ENCODE measurements around the gene GSTA3.

The GSTA3 gene

DNA sequence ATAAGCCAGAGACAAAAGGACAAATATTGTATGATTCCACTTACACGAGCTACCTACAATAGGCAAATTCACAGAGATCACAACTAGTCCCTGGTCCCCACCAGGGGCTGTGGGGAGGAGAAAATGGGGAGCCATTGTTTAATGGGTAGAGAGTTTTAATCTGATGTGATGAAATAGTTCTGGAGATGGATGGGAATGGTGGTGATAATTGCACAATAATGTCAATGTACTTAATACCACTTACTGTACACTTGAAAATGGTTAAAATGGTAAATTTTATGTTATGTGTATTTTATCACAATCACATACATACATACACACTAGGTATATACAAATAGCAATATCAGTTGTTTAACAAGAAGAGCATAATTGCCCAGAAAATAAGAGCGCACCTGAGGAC lies 24.3 kb upstream of the GSTA3 start:
- no peak overlapping the region for H3K4me2 ChIP-seq (ENCODE audit: low read length, poor library complexity, severe bottlenecking)
- H2BK120ac ChIP-seq (ENCODE audit: low read depth, low read length), result no peak overlapping the region
- DNase-seq, result no peak
- WGBS, result 100% methylated on average over 1 of the region's 2 CpGs
- H3K27ac ChIP-seq (ENCODE audit: low read length, poor library complexity, severe bottlenecking), result no peak overlapping the region
- no peaks in the 10 kb centered on the region for H3K4me1 ChIP-seq (ENCODE audit: control insufficient read depth, insufficient read depth, low read depth, low read length)
- H2BK15ac ChIP-seq (ENCODE audit: low read depth, poor library complexity, severe bottlenecking), result no peak overlapping the region
- no peak overlapping the region for H3K9ac ChIP-seq (ENCODE audit: low read length)
- no peak overlapping the region for H2AFZ ChIP-seq (ENCODE audit: low read depth, low read length)
- no peak overlapping the region for H2AK5ac ChIP-seq (ENCODE audit: low read length, severe bottlenecking)
- H3K36me3 ChIP-seq (ENCODE audit: control insufficient read depth in 1 of 2, insufficient read depth in 2 of 2, low read depth in 1 of 2, low read length in 2 of 2), result no peaks in the 10 kb centered on the region
- no peak overlapping the region for H3K18ac ChIP-seq (ENCODE audit: low read depth in 1 of 2, low read length in 2 of 2)
- H4K91ac ChIP-seq (ENCODE audit: low read length), result no peak overlapping the region
- no peaks in the 10 kb centered on the region for H3K9me3 ChIP-seq (ENCODE audit: control insufficient read depth, low read length)
- H3K23ac ChIP-seq (ENCODE audit: low read length in 2 of 2), result no peak overlapping the region
- H3K4ac ChIP-seq (ENCODE audit: low read depth in 1 of 2, low read length in 2 of 2), result no peak overlapping the region
- no peak overlapping the region for H2BK5ac ChIP-seq (ENCODE audit: low read depth, low read length, poor library complexity, severe bottlenecking)
- H3K4me3 ChIP-seq (ENCODE audit: insufficient read depth in 1 of 2, low read depth in 1 of 2, low read length in 2 of 2), result no peak overlapping the region
- no peak overlapping the region for H3K14ac ChIP-seq (ENCODE audit: low read length in 2 of 2)
- H3K27me3 ChIP-seq (ENCODE audit: control insufficient read depth in 1 of 2, insufficient read depth in 1 of 2, low read length in 2 of 2), result no peaks in the 10 kb centered on the region
- H2BK12ac ChIP-seq (ENCODE audit: low read length in 2 of 2), result no peak overlapping the region
- no peaks in the 10 kb centered on the region for H3K79me1 ChIP-seq (replicated peaks; ENCODE audit: low read length, poor library complexity, severe bottlenecking)
- no peak overlapping the region for H4K8ac ChIP-seq (ENCODE audit: low read length)

GRCh38 chr6:52931351-52931750 lies 21.9 kb upstream of the GSTA3 start:
- no peak for DNase-seq
- Histone ChIP-seq H3K18ac (ENCODE audit: low read depth in 1 of 2, low read length in 2 of 2) (no peak overlapping the region), H3K4me3 (ENCODE audit: insufficient read depth in 1 of 2, low read depth in 1 of 2, low read length in 2 of 2) (no peak overlapping the region)

DNA sequence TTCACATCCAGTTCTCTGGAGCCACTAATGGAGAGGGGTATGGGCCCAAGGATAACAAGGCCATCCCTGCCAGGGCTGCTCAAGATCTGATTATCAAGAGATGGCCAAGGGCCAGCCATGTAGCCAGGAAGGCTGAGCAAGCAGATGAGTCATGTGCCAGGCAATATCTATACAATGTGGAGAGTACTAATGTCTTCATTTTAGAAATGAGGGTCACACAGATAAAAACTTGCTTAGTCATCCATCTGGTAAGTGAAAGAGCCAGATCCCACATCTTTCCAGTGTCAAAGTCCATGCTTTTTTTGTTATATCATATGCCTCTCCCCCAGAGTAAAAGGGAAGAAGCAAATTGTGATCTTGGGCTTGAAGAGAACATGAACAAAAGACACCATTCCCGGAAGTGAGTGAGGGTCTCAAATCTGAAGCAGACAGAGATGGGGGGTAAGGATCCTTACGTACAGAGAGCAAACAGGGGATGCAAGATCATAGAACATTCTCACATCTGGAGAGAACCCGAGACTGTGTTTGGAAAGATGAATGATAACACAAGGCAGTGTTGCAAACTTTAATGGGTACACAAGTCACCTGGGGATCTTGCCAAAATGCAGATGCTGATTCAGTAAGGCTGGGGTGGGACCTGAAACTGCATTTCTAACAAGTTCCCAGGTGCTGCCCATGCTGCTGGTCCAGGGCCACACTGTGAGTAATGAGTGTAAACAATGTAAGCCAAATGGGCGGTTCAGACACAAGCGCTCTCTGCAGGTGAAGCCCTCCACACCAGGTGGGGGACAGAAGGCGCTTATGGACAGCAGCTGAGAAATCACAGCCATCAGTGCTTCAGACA lies 20.0 kb upstream of the GSTA3 start:
- H4K8ac ChIP-seq (ENCODE audit: low read length), result peak overlapping the region; percentile 78
- H2AFZ ChIP-seq (ENCODE audit: low read depth, low read length), result no peak overlapping the region
- peak overlapping the region; percentile 71 to 85 for H3K18ac ChIP-seq (ENCODE audit: low read depth in 1 of 2, low read length in 2 of 2)
- no peak overlapping the region for H3K27ac ChIP-seq (ENCODE audit: low read length, poor library complexity, severe bottlenecking)
- no peaks in the 10 kb centered on the region for H3K4me1 ChIP-seq (ENCODE audit: control insufficient read depth, insufficient read depth, low read depth, low read length)
- H4K91ac ChIP-seq (ENCODE audit: low read length), result no peak overlapping the region
- peak overlapping the region in 1 of 2 experiments; percentile 44 for H3K4me3 ChIP-seq (ENCODE audit: insufficient read depth in 1 of 2, low read depth in 1 of 2, low read length in 2 of 2)
- no peaks in the 10 kb centered on the region for H3K9me3 ChIP-seq (ENCODE audit: control insufficient read depth, low read length)
- no peak overlapping the region for H2BK15ac ChIP-seq (ENCODE audit: low read depth, poor library complexity, severe bottlenecking)
- no peak overlapping the region for H2BK5ac ChIP-seq (ENCODE audit: low read depth, low read length, poor library complexity, severe bottlenecking)
- peak overlapping the region in 1 of 2 experiments; percentile 62 for H3K14ac ChIP-seq (ENCODE audit: low read length in 2 of 2)
- WGBS, result 89% methylated on average over 6 of the region's 6 CpGs
- no peaks in the 10 kb centered on the region for H3K36me3 ChIP-seq (ENCODE audit: control insufficient read depth in 1 of 2, insufficient read depth in 2 of 2, low read depth in 1 of 2, low read length in 2 of 2)
- H3K79me1 ChIP-seq (replicated peaks; ENCODE audit: low read length, poor library complexity, severe bottlenecking), result no peaks in the 10 kb centered on the region
- H2BK12ac ChIP-seq (ENCODE audit: low read length in 2 of 2), result peak overlapping the region; percentile 87 to 96
- peak overlapping the region; percentile 46 for H3K9ac ChIP-seq (ENCODE audit: low read length)
- H3K23ac ChIP-seq (ENCODE audit: low read length in 2 of 2), result no peak overlapping the region
- no peak overlapping the region for H2BK120ac ChIP-seq (ENCODE audit: low read depth, low read length)
- peak; percentile 81 for DNase-seq
- H3K4me2 ChIP-seq (ENCODE audit: low read length, poor library complexity, severe bottlenecking), result no peak overlapping the region
- H3K4ac ChIP-seq (ENCODE audit: low read depth in 1 of 2, low read length in 2 of 2), result peak overlapping the region; percentile 9 to 86
- H2AK5ac ChIP-seq (ENCODE audit: low read length, severe bottlenecking), result peak overlapping the region; percentile 43
- no peaks in the 10 kb centered on the region for H3K27me3 ChIP-seq (ENCODE audit: control insufficient read depth in 1 of 2, insufficient read depth in 1 of 2, low read length in 2 of 2)

More at GRCh38 chr6:52931351-52931750, 21.9 kb upstream of the GSTA3 start:
- Histone ChIP-seq H3K4ac (ENCODE audit: low read depth in 1 of 2, low read length in 2 of 2) (no peak overlapping the region), H2BK12ac (ENCODE audit: low read length in 2 of 2) (no peak overlapping the region), H3K9ac (ENCODE audit: low read length) (no peak overlapping the region), H3K36me3 (ENCODE audit: control insufficient read depth in 1 of 2, insufficient read depth in 2 of 2, low read depth in 1 of 2, low read length in 2 of 2) (no peaks in the 10 kb centered on the region), H2AFZ (ENCODE audit: low read depth, low read length) (no peak overlapping the region), H3K23ac (ENCODE audit: low read length in 2 of 2) (no peak overlapping the region), H3K4me2 (ENCODE audit: low read length, poor library complexity, severe bottlenecking) (no peak overlapping the region), H2BK5ac (ENCODE audit: low read depth, low read length, poor library complexity, severe bottlenecking) (no peak overlapping the region), H4K8ac (ENCODE audit: low read length) (no peak overlapping the region), H3K27ac (ENCODE audit: low read length, poor library complexity, severe bottlenecking) (no peak overlapping the region), H2BK15ac (ENCODE audit: low read depth, poor library complexity, severe bottlenecking) (no peak overlapping the region), H2AK5ac (ENCODE audit: low read length, severe bottlenecking) (no peak overlapping the region), H3K79me1 (replicated peaks; ENCODE audit: low read length, poor library complexity, severe bottlenecking) (no peaks in the 10 kb centered on the region), H3K4me1 (ENCODE audit: control insufficient read depth, insufficient read depth, low read depth, low read length) (no peaks in the 10 kb centered on the region), H2BK120ac (ENCODE audit: low read depth, low read length) (no peak overlapping the region), H3K27me3 (ENCODE audit: control insufficient read depth in 1 of 2, insufficient read depth in 1 of 2, low read length in 2 of 2) (no peaks in the 10 kb centered on the region), H3K14ac (ENCODE audit: low read length in 2 of 2) (no peak overlapping the region), H4K91ac (ENCODE audit: low read length) (no peak overlapping the region), H3K9me3 (ENCODE audit: control insufficient read depth, low read length) (no peaks in the 10 kb centered on the region)
- WGBS, result 92% methylated on average over 2 of the region's 2 CpGs

DNA sequence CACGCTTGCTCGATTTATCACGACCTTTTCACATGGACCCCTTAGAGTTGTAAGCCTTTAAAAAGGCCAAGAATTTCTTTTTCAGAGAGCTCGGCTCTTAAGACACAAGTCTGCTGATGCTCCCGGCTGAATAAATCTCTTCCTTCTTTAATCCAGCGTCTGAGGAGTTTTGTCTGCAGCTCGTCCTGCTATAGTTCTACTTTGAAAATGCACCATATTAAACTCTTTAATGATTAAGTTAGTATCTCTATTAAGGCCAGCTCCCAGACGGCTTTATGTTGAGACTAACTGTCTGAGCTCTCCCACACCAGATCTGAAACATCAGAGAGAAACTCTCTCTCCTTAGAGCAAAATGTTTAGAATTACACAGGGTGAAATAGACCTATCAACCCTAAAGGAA lies 18.0 kb upstream of the GSTA3 start:
- no peak overlapping the region for H4K91ac ChIP-seq (ENCODE audit: low read length)
- no peak overlapping the region for H2BK120ac ChIP-seq (ENCODE audit: low read depth, low read length)
- no peak for DNase-seq
- no peak overlapping the region for H2BK15ac ChIP-seq (ENCODE audit: low read depth, poor library complexity, severe bottlenecking)
- no peak overlapping the region for H3K4me2 ChIP-seq (ENCODE audit: low read length, poor library complexity, severe bottlenecking)
- H3K18ac ChIP-seq (ENCODE audit: low read depth in 1 of 2, low read length in 2 of 2), result no peak overlapping the region
- H3K4ac ChIP-seq (ENCODE audit: low read depth in 1 of 2, low read length in 2 of 2), result peak overlapping the region in 1 of 2 experiments; percentile 15
- no peak overlapping the region for H2AK5ac ChIP-seq (ENCODE audit: low read length, severe bottlenecking)
- no peak overlapping the region for H2BK5ac ChIP-seq (ENCODE audit: low read depth, low read length, poor library complexity, severe bottlenecking)
- no peaks in the 10 kb centered on the region for H3K27me3 ChIP-seq (ENCODE audit: control insufficient read depth in 1 of 2, insufficient read depth in 1 of 2, low read length in 2 of 2)
- no peak overlapping the region for H3K27ac ChIP-seq (ENCODE audit: low read length, poor library complexity, severe bottlenecking)
- no peaks in the 10 kb centered on the region for H3K4me1 ChIP-seq (ENCODE audit: control insufficient read depth, insufficient read depth, low read depth, low read length)
- H3K4me3 ChIP-seq (ENCODE audit: insufficient read depth in 1 of 2, low read depth in 1 of 2, low read length in 2 of 2), result no peak overlapping the region
- no peaks in the 10 kb centered on the region for H3K36me3 ChIP-seq (ENCODE audit: control insufficient read depth in 1 of 2, insufficient read depth in 2 of 2, low read depth in 1 of 2, low read length in 2 of 2)
- no peaks in the 10 kb centered on the region for H3K79me1 ChIP-seq (replicated peaks; ENCODE audit: low read length, poor library complexity, severe bottlenecking)
- 94% methylated on average over 6 of the region's 8 CpGs for WGBS
- H4K8ac ChIP-seq (ENCODE audit: low read length), result no peak overlapping the region
- no peak overlapping the region for H3K23ac ChIP-seq (ENCODE audit: low read length in 2 of 2)
- H3K14ac ChIP-seq (ENCODE audit: low read length in 2 of 2), result no peak overlapping the region
- no peak overlapping the region for H2AFZ ChIP-seq (ENCODE audit: low read depth, low read length)
- H3K9me3 ChIP-seq (ENCODE audit: control insufficient read depth, low read length), result no peaks in the 10 kb centered on the region
- H3K9ac ChIP-seq (ENCODE audit: low read length), result peak overlapping the region; percentile 51
- no peak overlapping the region for H2BK12ac ChIP-seq (ENCODE audit: low read length in 2 of 2)

All from mesenchymal stem cell (in vitro differentiated cells and primary cell).